Stimulated activated CD8-positive, alpha-beta memory T cell treated with anti-CD3 and anti-CD28 coated beads, Interleukin-2, amount 100 ng/mL, for 1 hour (primary cell): ENCODE data around the gene SCRN2.

Experiments used
- DNase-seq, 2 donors: peaks; one replicate each; pipeline ENCODE4 v3.0.0-alpha.2; 2020; ENCODE audit warnings: low read depth in 2 of 2

SCRN2 gene

DNA sequence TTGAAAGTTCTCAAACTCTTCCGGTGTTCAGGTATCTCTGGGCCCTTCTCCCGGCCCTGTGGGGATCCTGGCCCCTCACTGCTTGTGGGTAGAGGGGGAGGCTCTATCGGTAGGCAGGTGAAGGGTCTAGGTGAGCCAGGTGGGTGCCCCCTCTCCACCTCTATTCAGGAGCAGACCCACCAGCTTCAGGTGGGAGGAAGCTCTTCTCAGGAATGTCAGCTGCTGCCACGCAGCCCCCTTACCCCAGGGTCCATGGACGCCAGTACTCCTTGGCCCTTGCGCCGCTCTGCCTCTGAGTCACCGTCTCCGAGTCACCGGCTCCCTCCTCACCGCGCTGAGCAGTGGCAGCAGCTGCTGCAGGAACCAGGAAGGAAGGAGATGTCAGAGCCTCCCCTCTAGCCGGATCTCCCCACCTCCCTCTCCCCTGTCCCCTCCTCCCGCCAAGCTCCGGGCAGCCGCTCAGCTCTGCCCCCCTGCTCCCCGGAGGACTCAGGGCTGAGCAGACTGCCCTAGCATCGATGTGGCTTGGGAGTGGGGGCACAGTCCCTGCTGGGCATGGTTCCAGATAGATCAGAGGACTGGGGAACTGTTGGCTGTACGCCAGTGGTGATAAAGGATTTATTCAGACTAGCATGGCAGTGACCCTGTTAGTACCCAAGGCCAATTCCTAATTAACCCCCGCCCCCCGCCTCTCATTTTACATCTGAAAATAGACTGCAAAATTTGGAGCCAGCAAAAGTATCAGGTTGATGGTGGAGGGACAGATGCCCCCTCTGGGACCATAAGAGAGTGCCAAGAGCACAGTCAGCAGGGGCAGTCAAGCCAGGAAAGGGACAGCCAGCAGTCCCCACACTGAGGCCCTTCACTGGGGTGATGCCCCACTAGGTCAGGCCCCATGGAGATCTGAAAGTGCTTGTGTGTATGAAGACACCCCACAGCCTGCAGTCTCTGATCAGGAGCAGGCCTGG, 19.4 kb downstream of the SCRN2 start, which contains the start of gene OSBPL7:
Gene OSBPL7 (minus strand): TSS at position 371 of the 968 bp plus-strand sequence. CDS start 1,516 bp downstream, outside the sequence.
- DNase-seq: peak; percentile 56 to 66

DNA sequence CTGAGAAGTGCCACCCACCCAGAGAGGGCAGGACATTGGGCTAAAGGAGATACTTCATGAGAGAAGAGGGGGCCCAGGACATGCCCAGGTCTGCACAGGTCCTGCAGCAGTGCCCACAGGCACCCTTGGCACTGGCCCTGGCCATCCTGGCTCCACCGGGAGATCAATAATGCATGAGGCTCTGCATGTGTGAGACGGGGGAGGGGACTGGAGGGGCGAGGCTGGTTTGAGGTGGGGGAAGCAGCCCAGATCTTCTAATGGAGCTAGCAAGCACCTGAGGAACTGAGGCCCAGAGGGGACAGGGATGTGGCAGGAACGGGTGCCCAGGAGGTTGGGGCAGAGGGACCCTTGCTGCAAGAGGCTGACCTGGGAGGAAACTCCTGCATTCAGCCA, 20.0 kb downstream of the SCRN2 start:
- no peak for DNase-seq

DNA sequence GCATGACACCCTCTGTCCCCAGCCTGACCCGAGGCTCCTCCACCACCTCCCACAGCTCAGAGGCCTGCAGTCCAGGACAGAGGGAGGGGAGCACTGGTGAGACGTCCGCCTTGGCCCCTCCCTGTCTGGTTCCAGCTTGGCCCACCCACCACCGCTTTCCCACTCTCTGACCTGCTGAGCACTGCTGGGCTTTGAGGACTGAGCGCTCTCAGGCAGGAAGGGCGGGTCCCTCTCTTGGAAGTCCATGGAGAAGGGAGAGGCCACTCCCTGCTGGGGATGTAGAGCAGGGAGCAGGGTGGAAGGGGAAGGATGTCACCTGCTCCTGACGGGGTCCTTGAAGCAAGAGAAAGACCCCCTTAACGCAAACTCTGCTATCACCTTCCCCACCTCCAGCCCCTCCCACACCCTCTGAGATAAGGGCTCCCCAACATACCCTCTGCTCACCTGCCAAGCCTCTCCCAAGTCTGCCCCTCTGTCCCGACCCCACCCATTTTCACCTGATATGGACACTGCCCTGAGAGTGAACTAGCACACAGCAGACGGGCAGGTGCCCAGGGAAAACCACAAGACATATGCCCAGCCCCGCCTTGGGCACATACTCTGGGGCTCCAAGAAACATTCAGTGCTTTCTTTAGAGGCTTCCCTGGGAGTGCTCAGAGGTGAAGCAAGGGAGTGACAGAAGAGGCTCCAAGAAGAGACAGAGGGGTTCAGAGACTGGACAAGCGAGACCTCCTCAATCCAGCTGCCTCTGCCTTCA, 20.9 kb downstream of the SCRN2 start:
- no peak for DNase-seq

DNA sequence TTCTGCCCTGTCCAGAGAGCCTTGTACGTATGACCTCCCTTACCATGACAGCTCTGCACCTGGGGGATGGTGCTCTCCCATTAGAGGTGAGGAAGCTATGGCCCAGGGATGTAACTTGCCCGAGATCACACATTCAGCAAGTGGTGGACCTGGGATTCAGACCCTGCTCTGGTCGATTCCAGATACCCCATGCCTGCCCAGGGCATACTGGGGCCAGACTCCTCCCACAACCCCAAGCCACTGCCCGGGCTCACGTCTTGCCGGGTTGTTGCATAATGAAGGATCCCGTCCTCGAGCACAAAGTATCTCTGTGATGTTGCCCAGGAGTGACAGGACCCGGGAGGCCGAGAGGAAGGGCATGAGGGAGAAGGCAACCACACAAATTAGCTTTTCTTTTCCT, 21.6 kb downstream of the SCRN2 start:
- DNase-seq: no peak

DNA sequence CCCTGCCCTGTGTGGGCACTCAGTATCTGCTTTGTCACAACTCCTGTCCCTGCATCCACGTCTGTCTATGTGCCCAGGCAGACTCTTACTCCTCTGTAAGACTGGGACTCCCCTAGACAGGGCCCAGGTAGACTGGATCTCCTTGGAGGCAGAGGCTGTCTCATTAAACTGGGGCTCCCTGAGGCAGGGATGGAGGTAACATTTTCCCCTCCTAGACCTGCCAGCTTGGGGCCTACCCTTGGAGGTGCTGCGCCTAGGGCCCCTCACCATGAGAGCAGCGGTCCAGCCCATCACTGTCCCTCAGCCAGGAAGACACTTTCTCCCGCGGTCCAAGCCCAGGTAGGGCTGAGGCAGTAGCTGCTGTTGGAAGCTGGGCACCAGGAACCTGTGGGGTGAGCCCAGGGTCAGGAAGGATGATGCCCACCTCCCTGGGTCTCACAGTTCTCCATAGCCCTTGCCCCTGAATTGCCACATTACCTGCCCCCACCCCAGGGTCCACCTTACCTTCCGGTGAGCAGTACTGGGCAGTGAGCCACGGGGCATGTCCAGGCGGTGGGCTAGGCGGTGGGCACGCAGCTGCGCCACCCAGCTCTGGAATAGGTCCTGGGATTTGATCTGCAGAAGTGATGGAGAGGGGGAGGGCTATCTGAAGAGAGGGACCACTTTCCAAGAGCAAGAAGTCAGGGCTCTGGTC, 22.9 kb downstream of the SCRN2 start:
- no peak for DNase-seq

DNA sequence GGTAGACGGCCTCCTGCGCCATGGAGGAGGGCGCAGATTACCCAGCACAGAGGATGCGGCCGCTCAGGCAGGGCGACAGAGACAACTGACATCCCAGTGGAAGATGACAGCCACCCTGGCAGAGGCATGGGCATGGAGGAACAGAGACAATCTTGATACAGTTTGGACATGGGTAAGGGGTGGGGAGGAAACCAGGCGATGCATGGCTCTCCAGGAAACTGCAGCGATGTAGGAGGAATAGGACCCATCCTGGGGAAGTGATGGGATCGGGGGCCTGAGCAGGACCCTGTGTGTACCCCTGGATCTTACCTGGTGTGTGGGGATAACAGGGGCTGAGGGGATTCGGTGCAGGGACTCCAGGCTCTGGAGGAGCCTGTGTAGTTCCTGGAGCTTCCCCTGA, 24.1 kb downstream of the SCRN2 start:
- no peak for DNase-seq

DNA sequence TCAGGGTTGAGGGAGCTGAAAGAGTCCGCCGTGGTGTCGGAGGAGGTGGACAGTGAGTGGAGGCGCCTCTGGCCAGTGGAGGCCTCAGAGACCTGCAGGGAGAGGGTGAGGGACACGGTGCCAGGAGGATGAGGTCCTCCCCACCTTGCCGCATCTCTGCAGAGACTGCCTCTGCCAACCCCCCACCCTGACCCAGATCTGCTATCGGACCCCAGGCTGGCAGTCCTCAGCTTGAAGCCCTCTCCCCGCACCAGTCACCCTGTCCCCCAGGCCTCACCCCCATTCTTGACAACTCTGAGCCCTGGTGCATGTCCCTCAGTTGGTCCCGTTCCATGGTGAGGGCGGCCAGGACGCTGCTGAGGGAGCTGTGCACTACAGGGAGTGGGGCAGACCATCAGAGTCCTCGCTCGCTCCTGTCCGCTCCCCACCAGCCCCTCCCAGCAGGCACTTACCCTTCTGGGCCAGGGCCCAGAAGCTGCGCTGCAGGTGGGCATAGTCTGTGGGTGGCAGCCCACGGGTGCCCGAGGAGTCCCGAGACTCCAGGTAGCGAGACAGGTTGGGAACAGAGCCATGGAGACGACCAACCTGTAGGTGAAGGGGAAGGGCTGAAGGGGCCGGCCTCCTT, 24.9 kb downstream of the SCRN2 start:
- DNase-seq: no peak

DNA sequence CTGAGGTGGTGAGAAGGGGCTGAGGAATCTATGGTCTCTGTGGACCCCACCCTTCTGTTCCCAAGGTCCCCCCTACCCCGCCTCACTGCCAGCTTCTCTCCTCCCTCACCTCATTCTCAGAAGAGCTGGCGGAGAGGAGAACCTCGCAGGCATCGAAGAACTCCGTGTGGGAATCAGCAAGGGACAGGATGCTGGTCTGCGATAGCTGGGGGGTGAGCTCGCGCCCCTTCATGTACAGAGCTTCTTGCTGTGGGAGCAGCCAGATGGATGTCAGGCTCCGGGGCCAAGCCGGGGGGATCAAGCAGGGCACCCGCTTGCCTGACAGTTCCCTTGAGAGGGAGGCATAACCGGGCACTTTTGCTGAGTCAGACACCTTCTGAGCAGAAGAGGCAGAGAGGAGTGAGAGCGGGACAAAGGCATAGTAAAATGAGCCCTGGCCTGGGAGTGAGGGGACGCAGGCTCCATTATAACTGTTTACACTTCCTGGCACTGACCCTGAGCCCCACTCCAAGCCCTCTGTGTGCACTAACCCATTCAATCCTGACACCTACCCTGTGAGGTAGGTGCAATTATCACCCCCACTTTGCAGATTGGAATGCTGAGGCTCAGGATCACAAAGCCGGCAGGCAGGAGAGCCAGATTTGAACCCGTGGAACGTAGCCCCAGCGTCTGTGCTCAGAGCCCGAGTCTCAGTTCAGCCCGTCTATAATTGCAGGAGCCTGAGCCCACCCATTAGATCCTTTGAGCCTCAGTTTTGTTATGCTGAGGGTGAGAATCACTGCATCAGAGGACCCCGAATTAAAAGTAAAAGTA, 25.8 kb downstream of the SCRN2 start:
- DNase-seq: no peak

DNA sequence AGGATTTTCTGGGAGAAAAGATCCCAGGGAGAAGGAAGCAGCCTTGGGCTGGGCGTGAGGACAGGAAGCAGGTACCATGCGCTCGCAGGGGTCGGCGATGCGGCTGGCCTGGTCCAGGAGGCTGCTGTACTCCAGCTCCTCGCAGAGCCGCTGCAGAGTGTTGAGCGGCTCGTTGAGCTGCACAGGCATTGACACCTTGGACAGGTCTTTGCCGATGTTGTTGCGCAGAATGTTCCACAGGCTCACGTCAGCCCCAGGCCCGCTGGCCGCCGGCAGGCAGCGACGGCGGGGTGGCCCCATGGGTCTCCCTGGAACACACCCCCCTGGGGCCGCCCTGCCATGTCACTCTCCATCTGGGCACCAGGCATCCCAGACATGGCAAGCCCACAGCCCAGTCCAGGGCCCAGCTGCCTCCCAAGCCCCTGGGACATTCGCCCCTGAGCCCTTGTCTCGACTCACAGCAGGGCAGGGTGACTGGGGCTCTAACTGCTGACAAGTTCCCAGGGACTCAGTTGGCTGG, 27.5 kb downstream of the SCRN2 start:
- no peak for DNase-seq

DNA sequence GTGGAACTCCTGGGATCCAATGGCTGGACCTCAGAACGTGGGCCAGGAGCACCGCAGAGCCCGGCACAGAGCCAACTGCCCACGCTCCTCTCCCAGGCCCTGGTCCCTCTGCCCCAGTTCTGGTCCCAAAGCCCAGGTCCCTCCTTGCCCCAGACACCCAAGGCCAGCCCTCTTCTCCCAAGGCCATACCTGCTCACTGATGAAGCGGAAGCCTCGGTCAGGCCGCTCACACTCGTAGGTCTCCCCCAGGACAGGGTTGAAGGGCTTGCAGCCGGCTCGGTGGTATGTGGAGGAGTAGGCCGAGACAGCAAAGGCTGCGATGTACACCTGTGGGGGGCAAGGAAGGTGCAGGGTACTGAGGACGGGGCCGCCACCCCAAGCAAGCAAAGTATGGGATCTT, 28.0 kb downstream of the SCRN2 start:
- DNase-seq: no peak

DNA sequence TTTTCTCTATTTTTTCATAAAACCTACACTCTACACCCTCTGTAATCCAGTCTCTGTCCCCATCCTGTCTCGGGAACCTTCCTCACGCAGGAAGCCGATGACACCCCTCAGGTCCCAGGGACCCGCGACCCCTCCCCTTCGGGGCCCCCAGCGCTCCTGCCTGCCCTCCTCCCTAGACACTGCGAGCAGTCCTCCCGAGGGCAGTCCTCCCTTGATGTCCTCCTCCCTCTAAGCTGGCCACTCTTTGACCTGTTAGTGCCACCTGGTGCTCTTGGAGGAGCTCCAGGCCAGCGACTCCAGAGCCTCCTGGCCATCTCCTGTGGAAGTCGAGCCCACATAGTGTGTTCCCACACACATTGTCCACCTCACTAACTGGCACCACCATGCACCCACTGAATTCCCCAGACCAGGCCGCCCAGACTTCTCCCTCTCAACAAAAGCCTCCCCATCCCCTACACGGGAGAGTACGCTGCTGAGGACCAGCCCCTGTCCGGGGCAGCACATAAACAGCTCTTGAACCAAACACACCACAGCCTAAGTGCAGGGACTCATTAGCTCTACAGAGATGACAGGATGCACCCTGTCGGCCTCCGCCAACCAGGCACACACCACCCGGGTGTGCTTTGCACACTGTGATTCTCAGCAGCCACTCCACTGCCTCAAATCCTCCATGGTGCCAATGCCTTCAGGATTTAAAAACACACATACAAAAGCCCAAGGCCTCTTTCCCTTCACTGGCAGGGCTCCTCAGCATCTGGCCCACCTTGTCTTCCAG, 28.7 kb downstream of the SCRN2 start:
- DNase-seq: no peak

DNA sequence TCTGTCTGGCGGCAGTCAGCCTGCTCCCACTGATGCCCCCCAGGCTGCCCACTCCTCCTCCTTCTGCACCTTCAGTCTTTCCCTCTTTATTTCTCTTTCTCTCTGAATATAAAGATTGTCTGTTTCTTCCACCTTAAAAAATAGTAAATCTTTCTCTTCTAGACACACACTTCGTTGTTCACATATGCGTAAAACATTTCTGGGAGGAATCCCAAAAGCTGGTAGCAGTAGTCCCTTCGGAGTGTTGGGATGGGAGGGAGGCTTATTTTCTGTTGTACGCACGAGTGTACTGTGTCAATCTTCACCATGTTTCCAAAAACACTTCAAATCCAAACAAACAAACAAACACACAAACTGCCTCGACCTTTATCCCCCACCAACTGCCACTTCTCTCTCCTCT, 29.4 kb downstream of the SCRN2 start:
- no peak for DNase-seq

DNA sequence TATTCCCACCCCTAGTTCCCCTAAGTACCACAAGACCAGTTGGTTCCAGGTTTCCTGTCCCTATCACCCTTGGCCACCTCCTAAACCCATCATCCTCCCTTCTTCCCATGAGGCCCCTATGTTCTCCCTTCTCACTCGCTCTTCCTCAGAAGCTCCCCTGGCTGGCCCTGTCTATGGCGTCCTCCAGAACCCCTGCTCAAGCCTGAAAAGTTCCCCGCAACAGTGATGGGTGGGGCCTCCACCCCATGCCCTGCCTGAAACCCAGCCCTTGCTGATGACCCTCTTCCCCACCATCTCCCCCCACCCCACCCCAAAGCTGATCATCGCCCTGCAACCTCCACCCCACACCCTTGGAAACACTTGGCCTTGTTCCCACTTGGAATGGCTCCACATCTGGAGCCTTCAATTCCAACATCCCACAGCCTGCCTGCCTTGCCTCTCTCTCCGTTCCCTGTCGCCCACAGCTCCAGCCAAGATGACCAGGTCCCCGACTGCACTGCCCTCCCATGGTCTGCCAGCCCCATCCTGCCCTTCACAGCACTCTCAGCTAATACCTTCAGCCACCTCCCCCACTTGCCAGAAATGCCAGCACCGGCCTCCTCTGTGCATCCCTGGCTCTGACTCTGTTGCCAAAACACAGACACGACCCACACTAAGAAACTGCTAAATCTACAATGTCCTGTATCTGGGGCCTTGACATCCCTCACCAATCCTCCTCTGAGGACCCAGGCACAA, 30.0 kb downstream of the SCRN2 start:
- no peak for DNase-seq

DNA sequence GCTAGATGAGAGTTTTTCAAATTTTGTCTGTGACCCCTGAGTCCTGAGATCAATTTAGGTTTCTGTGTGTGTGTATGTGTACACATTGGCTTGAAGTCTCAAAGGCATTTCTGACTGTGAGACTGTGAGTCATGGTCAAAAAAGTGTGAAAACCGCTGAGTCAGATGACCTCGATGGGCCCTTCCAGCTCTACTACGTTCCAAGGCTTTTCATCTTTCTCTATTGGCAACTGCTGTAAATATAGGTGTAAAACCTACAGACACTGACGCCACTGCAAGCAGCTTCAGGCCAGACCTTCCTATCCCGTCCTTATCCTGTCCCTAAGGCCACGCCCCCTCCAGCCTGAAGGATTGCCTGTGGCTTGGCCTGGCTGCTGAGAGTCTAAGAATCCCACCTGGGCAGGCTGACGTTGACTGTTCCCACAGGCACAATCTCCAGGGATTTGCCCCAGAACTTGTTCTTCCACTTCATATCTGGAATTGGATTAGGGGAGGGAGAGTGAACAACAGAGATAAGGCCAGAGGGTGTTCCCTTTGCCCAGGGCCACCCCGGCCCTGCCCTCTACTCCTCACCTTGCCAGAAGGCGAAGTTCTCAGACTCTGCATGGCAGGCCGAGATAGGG, 30.8 kb downstream of the SCRN2 start:
- no peak for DNase-seq

DNA sequence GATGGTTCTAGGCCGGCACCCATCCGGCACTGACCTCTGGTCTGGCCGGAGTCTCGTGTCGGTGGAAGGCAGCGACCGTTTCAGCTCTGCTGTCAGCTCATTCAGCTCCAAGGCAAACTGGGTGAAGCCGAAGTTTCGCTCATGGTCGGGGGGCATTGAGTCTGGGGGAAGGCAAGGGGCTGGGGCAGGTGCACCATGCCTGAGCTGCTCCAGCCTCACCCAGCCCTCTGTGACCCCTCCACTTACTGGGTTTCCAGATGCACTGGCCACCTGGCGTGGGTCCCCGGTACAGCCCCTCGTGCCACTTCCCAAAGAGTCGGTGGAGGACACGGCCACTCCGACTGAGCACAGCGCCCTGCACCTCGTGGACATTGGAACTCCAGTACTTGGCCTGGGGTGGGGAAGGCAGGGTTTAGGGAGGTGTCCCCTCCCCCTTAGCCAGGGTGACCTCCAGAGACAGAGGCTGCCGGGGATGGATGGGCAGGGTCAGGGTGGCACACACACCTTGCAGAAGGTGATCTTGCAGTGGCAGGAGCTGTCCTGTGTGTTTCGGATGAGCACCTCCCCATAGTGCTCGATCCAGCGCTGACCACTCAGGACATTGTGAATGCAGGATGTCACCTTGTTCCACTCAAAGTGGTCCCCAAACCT, 32.1 kb downstream of the SCRN2 start:
- no peak for DNase-seq

DNA sequence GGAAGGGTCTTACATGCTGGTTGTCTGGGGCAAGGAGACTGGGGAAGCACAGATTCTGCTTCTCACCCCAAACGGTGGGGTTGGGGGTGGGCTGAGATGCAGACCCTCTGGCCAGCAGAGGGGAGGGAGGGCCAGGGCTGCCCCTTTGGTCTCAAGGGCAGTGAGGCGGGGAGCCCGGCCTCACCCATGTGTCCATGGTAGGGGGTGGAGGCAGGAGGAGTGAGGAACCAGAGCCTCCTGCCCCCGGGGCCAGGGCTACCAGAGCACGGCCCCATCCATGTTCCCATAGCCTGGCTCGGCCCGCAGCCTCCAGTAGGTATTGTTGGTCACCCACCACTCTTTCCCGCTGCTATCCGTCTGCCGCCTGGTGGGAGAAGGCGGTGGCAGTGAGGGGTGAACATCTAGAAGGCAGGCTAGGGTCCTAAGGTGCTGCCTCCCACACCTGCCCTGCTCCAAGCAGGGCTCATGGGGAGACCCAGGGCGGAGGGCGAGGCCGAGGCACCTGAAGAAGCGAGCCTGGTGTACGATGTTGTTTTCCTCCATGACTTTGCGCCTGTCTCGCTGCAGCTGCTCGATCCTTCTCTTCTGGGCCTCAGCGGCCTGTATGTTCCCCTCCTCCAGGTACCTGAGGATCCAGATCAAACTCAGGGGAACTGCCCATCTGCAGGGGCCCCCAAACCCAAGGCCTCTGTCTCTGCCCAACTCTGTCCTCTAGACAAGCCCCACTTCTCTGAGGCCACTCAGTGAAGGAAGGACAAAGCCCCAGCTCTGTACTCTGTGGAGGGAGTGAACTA, 32.8 kb downstream of the SCRN2 start:
- DNase-seq: no peak

DNA sequence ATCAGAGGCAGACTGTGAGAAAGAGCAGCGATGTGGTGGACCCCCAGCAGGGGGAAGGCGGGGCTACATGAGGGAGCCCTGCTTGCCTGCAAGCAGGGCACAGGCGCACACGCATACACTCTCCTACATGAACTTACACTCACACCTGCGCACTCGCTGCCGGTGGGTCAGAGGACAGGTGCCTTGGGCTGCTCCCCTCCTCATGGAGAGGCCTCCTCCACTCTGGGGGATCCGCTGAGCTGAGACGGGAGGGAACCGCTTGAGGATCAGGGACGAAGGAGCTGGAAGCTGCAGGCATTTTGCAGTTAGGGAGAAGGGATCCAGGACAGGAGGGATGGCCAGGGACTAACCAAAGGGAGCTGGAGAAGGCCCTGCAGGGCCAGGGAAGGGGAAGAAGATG, 33.7 kb downstream of the SCRN2 start:
- no peak for DNase-seq

DNA sequence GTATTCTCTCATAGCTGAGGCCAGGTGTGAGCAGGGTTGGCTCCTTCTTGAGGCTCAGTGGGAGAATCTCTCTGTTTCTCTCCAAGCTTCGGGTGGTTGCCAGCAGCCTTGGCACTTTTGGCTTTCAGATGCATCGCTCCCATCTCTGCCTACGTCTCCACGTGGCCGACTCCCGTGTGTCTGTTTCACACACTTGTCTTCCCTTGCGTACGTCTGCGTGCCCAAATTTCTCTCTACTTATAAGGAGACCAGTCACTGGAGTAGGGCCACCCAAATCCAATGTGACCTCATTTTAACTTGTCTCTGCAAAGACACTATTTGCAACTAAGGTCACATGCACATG, 34.2 kb downstream of the SCRN2 start:
- no peak for DNase-seq
